K562 (cell line): ENCODE results near the gene PIK3AP1. TPM values are rescaled to one million over a fixed set of nuclear protein-coding genes. Genes with fewer than 3 reads are reported as not detected.
A peak's percentile ranks its signal among the peaks of the same experiment; 100 is the strongest.

ENCODE experiments used
- BHLHE40 ChIP-seq: IDR thresholded peaks from 2 replicates; pipeline ENCODE4 v1.6.1; 2011; ENCODE audit warnings: low read length, improper control_type of control experiment
- CHD1 ChIP-seq: fragments of 200-600 bp; sonication (generic); IDR thresholded peaks from one replicate; pipeline ENCODE4 v1.6.1; 2012; ENCODE audit warnings: mild to moderate bottlenecking, moderate library complexity, low read length, inconsistent platforms
- E2F8 ChIP-seq: fragments of 450-650 bp; IDR thresholded peaks from 2 replicates; pipeline ENCODE4 v1.7.1; 2018; ENCODE audit warnings: mild to moderate bottlenecking, low read depth; ENCODE audit not compliant: partially characterized antibody
- FIP1L1 ChIP-seq: fragments of 200-400 bp; formaldehyde crosslinking; IDR thresholded peaks from 2 replicates; pipeline ENCODE4 v1.6.1; 2018; ENCODE audit warnings: mild to moderate bottlenecking, low read depth, low read length; ENCODE audit not compliant: poor library complexity, severe bottlenecking
- GTF2B ChIP-seq: IDR thresholded peaks from 2 replicates; pipeline ENCODE4 v1.6.1; 2011; ENCODE audit not compliant: insufficient read length; ENCODE audit errors: extremely low read depth
- JUND ChIP-seq, 2 experiments: IDR thresholded peaks; 2 replicates in 1 of 2; 3 replicates in 1 of 2; pipeline ENCODE4 v1.6.1; 2011; ENCODE audit warnings: borderline replicate concordance in 2 of 2, low read depth in 2 of 2, low read length in 2 of 2, improper control_type of control experiment in 1 of 2, missing biosample characterization in 1 of 2, missing genetic modification characterization in 1 of 2, missing genetic modification reagents in 1 of 2
- PHF8 ChIP-seq: fragments of 200-600 bp; sonication (generic); IDR thresholded peaks from 2 replicates; pipeline ENCODE4 v1.6.1; 2012; ENCODE audit warnings: mixed run types, mild to moderate bottlenecking, inconsistent platforms, low read length, moderate library complexity, borderline replicate concordance
- PML ChIP-seq: IDR thresholded peaks from 2 replicates; pipeline ENCODE4 v1.6.1; 2012; ENCODE audit warnings: low read length, inconsistent platforms
- TAF1 ChIP-seq: IDR thresholded peaks from 2 replicates; pipeline ENCODE4 v1.6.1; 2011; ENCODE audit warnings: mild to moderate bottlenecking, low read length, moderate library complexity; ENCODE audit not compliant: insufficient read depth, control insufficient read depth, severe bottlenecking; ENCODE audit errors: extremely low read depth
- TEAD4 ChIP-seq, 2 experiments: sonication (generic) in 1 of 2; formaldehyde crosslinking in 1 of 2; IDR thresholded peaks; 2 replicates each; pipeline versions ENCODE4 v1.6.1 to v1.8.0; 2012 to 2022; ENCODE audit warnings: borderline replicate concordance in 1 of 2, inconsistent platforms in 1 of 2, low read length in 1 of 2, mild to moderate bottlenecking in 1 of 2, missing genetic modification reagents in 1 of 2
- UBTF ChIP-seq, 2 experiments: IDR thresholded peaks; 2 replicates each; pipeline ENCODE4 v1.6.1; 2012; ENCODE audit warnings: improper control_type of control experiment in 2 of 2, low read depth in 2 of 2, low read length in 2 of 2, borderline replicate concordance in 1 of 2
- ZFX ChIP-seq: sonication (generic); formaldehyde crosslinking; IDR thresholded peaks from 2 replicates; pipeline ENCODE4 v1.8.0; 2022; ENCODE audit warnings: mild to moderate bottlenecking, missing genetic modification reagents, moderate library complexity
- ZHX1 ChIP-seq: fragments of 150-350 bp; conservative IDR thresholded peaks from 2 replicates; pipeline ENCODE4 v1.6.1; 2014; ENCODE audit warnings: low read length
- polyA plus RNA-seq, 8 experiments: library from polyadenylated mRNA; depleted of rRNA in 4 of 8; stranded (reverse) in 5 of 8; unstranded in 3 of 8; fragments of >200 nt; fragmentation: Nextera tagmentation in 2 of 8; fragmentation: Illumina TruSeq in 1 of 8; extraction: Ambion mirVana in 2 of 8; extraction: Trizol in 1 of 8; gene quantifications; 2 replicates each; pipeline versions ENCODE4 v1.2.1 to v1.2.3, GENCODE V29; 2011 to 2014; ENCODE audit warnings: inconsistent platforms in 1 of 8, missing spikeins in 1 of 8
- total RNA-seq, 7 experiments: library from RNA; depleted of rRNA in 6 of 7; stranded (reverse); fragments of >200 nt in 6 of 7; fragmentation: Illumina TruSeq in 2 of 7; extraction: Trizol in 2 of 7; gene quantifications; 2 replicates each; pipeline versions ENCODE4 v1.2.1 to v1.2.3, GENCODE V29; 2011 to 2021; ENCODE audit warnings: low replicate concordance in 1 of 7

Gene PIK3AP1
- total and polyA plus RNA-seq, 9 of the 15 experiments (the other 6 are each of a cell fraction or from before 2014, with no cell fraction given): 0.20 to 2.4 (median 1.4) TPM

DNA sequence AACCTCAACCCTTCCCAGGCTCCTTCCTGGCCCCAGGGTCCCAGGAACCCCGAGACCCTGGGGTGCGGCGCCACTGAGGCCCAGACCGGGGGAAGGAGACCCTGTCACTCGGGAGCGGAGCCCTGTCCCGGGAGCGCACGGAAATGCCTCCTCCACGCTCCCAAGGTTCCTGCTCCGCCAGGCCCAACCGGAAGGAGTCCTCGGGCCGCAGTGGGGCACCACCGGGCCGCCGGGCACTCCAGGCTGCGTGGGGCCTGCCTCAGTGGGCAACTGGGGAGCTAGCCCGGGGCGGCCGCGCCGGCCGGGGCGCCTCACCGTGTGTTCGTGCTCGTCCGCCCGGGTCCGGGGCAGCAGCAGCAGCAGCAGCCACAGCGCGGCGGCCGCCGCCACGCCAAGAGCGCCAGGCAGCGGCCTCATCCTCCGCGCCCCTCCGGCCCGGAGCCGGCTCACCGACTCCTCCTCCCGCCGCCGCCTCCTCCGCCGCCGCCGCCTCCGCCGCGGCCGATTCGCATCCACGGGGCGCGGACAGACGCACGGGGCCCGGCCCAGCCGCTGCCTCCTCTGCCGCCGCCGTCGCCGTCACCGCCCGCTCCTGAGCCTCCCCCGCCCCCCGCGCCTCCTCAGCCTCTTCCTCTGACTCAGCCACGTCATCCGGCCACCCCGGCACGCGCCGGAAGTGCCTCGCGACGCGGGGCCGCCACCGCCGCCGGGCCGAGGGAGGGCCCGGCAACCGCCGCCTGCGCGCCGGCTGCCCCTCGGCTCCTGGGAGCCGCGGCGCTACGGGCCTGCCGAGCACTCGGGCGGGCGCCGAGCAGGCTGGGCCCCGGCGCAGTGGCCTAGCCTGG is 133.7 kb downstream of the PIK3AP1 start, which contains the start of gene TM9SF3 (continued):
- TF ChIP-seq ZHX1 (no peak), PML (no peak; the same call in 1 of the 2 replicates), ZFX (CRISPR knock-in tag) (peak; percentile 92), E2F8 (peak; percentile 8), TAF1 (peak; percentile 62), BHLHE40 (peak; percentile 85), PHF8 (peak; percentile 88; the same call in 1 of the 2 replicates), CHD1 (peak; percentile 89), FIP1L1 (peak; percentile 11), GTF2B (no peak), JUND (IDR thresholded peaks at IDR 0.05; ENCODE audit: borderline replicate concordance, low read depth, low read length) (peak; percentile 69), JUND (tag; IDR thresholded peaks at IDR 0.05; ENCODE audit: borderline replicate concordance, low read depth, low read length) (peak; percentile 41; the same call in 1 of the 3 replicates), UBTF (IDR thresholded peaks at IDR 0.05; ENCODE audit: borderline replicate concordance in 1 of 2, low read depth in 2 of 2, low read length in 2 of 2) (peak; percentile 77 to 79; a peak in 3 of 4 replicates), TEAD4 (IDR thresholded peaks at IDR 0.05; ENCODE audit: low read length) (peak; percentile 19; the same call in 1 of the 2 replicates), TEAD4 (CRISPR knock-in tag; IDR thresholded peaks at IDR 0.05; ENCODE audit: borderline replicate concordance) (no peak)
